CD4-positive, alpha-beta T cell treated with Interleukin-21 for 1 hour (primary cell): ENCODE results near the gene CDON.
"Not testable (repeated sequence)": the region's sequence is repeated elsewhere in the genome, so short reads cannot be mapped to it uniquely, and the experiment has no call there.

Experiments
- DNase-seq: peaks from one replicate; pipeline ENCODE4 v3.0.0-alpha.2; 2020

Gene CDON

DNA sequence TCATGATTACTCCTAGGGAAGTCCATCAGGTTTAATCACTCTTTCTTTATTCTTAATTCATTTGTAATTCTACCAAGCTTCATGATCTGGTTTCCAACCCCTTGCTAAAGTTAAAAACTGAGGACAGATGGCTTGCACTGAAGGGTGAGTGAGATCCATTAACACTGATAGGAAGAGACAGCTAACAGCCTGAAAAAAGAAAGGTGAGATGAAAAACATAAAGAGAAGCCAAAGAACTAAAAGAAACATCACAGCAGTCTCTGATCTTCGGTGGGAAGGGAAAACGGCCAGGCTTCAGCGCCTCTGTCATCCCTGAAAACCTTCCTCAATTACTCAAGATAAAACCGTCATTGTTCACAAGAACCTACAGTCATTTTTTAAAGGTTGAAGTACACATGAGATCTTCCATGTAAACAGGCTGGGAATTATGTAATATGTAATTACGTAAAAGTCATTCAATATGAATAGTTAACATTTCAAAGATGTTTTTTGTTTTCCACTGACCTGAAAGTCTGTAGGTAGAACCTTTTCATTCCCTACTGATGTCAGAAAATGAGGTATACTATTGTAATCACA, 75.5 kb downstream of the CDON start:
- no peak for DNase-seq

DNA sequence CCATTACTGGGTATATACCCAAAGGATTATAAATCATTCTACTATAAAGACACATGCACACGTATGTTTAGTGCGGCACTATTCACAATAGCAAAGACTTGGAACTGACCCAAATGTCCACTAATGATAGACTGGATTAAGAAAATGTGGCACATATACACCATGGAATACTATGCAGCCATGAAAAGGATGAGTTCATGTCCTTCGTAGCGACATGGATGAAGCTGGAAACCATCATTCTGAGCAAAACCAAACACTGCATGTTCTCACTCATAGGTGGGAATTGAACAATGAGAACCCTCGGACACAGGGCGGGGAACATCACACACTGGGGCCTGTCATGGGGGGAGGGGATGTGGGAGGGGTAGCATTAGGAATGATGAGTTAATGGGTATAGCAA, 76.7 kb downstream of the CDON start:
- DNase-seq = not testable (repeated sequence)

DNA sequence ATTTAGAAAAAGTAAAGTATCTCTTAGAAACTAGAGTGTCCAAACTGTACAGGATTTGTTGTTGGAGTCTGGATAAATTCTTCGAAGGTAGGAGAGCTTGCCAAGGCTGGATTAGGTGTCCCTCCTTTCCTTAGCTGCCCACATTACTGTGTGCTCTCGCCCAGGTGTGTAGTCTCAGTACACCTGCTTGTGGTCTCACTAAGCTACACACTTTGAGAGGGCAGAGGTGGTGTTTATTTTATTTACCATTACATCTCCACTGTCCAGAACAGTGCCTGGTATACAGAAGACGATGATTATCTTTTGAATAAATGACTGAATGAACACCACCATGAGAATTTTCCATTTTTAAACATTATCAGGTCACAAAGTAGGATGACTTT, 80.3 kb downstream of the CDON start:
- no peak for DNase-seq

DNA sequence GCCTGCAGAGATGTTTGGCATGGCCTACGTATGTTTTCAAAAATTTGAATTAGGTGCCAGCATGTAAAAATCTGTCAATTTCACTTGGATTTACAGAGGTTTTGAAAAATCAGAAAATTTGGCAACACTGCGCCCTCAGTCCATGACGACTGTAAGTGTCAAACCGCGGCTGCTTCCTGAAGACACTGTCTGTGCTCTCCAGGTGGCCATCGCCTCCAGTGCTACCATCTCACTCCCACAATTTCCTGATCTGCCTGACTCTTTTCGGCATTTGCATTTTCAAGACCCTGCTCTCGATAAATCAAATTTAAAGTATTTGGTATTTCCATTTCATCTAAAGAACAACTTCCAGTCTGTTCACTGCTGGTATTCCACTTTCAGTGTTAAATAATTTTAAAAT, 82.2 kb downstream of the CDON start:
- DNase-seq = no peak

DNA sequence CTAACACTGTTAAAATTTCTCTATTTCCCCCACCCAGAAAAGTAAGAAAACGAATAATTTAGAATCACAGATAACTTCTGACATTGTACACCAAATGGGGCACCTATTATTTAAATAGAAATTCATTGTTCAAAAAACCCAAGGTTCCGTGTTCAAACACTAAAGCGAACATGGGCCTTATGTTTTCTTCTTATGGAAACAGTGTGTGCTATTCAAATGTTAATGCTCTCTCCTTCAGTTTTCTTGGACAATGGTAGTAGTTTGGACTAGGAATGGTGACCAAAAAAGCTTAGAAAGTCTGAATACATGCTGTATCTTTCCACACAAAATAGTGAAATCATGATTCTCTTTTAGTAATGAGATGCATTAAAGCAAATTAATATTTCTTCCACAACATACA, 83.2 kb downstream of the CDON start:
- DNase-seq = no peak

DNA sequence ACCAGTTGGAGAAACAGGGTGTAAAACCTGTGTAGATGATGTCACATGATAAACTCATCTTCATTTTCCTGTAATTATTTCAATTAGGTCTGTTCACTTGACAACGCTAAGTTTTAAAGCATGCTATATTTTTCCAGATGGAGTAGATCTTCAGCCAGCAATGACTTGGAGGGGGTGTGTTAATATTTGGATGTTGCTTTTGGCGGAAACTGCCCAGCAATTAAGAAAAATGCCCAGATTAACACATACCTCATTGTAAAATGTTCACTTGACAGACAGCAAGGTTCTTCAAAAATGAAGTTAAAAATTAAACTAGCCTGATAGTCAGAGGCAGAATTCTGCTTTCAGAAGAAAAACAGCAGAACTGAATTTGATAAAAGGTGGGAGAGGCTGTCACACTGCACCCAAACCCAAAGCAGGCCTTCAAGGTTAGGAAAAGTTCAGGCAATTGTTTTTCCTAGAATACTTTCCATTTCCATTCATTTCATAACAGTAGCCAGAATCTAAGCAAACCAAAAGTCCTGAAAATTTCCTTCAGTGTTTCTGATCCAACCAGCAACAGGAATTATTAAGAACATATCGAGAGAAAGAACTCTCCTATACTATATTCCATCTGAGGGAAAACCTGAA, 83.8 kb downstream of the CDON start:
- no peak for DNase-seq

DNA sequence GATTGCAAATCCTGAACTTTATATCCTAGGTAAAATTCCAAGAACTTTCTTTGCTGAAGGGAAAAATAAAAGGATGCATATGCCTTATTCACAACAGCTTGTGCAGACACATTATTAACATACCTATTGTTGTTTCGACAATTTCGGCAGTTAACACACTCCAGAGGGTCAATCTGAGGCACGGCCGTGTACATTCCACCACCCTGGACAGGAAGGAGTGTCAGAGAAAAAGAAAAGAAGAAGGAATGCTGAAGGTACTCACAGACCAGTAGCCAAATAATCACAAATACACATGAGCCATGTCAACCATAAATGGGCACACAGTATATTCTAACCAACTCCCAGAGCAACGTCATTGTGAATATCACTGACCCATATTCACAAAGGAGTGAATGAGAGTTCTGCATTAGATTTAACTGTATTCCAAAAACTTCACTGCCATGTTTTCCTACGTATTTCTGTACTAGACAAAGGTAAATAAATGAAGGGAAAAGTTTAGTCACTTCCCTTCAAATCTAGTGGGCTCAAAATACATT, 84.4 kb downstream of the CDON start:
- no peak for DNase-seq

DNA sequence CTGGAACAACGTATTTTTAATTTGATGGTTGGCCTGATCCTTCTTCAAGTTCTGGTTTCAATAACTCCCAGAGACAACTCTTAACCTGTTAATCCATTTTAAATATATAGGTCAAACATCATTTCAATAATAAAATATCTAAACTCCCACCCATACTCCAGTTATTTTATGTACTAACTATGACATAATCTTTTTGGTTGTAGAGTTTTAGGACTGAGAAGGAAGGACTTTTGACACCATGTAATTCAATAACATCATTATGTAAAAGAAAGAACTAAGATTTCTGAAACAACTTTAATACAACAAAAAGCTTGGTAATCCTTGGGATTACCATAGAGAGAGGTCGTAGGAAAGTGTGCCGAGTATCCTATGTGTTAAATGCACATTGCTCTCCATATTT, 85.3 kb downstream of the CDON start:
- no peak for DNase-seq

DNA sequence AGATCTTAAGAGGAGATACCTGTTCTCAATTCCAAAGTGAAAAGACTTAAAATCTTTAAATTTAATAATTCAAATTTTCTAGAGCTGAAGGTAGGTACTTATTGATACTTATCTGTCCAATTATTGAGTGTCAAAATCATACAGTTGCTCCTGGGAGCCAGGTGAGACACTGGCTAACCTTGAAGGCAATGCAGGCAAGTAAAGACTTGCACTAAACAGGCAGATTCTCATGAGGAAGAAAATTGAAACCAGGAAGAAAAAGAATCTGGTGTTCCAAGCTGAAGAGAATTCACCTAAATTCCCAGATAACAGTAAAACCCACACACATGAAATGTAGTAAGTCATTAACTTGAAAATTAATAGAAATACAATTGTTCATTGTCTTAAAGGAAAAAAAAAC, 86.5 kb downstream of the CDON start:
- DNase-seq = no peak

DNA sequence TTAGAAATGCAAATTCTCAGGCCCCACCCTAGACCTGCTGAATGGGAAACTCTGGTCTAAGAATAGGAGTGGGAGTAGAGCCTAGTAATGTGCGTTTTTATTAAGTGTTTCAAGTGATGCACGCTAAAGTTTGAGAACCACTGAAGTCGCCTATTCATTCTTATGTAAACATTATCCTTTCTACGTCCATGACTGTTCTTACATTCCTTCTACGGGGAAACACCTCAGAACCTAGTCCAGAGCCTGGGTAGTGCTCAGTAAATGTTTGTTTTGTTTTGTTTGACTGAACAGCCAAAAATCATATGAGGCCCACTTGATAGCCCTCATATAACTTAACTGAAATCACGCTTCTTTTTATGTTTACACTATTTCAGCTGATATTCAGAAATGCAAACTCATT, 87.0 kb downstream of the CDON start:
- DNase-seq = no peak

DNA sequence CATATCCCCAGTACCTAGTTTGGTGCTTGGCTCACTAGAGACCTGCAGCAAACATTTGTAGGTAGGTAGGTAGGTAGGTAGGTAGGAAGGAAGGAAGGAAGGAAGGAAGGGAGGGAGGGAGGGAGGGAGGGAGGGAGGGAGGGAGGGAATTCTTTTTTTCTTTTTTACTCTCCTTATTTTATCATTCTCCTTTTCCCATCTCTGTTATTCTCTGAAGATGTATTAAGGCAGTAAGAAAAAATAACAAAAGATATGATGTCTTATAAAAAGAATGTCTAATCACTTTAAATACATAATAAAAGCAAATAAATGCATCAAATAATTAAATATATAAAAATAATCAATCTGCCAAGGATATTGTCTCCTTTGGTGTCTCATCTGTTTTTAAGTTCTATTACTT, 88.4 kb downstream of the CDON start:
- DNase-seq = no peak

DNA sequence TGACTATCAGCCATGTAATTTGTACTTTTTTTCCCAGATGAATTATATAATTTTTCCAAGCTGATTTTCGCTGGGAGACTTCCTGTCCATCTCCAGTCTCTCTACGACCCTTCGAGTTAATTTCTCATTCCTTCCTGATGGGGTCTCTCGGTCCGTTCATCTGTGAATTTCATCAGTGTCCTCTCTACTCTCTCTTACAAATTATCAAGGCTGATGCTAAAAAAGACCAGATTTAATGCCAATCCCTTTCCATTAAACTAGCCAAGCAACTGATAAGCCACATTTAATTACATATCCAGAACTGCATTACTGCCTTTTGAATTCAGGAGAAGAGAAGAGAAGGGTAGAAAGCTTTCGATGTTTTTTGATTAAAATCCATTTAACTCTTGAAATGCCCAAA, 91.0 kb downstream of the CDON start:
- DNase-seq = no peak

DNA sequence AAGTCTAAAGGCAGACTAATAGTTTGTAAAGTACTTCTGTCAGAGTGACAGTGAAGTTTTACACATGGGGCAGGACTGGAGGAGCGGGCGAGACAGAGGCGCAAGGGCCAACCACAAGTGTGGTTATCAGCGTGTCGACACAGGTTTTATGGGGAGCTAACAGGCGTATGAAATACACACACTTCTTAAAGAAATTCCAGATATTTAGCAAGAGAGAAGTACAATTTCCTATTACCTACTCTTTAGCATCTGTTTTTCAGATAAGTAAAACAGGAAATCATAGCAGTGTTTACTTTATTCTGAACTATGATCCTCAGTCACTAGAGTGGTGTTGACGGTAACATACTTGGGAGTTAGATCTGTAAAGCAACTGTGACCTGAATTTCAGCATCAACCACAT, 94.3 kb downstream of the CDON start:
- no peak for DNase-seq

DNA sequence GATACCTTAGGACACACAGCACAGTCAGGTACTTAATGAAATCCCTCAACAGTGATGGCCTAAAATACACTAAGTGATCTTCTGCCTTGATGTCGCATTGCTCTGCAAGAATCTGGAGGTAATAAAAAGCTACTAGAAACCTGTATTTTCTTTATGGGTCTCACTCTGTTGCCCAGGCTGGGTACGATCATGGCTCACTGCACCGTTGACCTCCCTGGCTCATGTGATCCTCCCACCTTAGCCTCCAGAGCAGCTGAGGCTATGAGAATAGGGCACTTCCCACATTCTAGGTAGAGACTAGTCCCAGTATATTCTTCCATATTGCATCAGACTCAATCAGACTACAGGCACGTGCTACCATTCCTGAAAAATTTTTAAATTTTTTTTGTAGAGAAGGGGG, 95.2 kb downstream of the CDON start:
- no peak for DNase-seq

DNA sequence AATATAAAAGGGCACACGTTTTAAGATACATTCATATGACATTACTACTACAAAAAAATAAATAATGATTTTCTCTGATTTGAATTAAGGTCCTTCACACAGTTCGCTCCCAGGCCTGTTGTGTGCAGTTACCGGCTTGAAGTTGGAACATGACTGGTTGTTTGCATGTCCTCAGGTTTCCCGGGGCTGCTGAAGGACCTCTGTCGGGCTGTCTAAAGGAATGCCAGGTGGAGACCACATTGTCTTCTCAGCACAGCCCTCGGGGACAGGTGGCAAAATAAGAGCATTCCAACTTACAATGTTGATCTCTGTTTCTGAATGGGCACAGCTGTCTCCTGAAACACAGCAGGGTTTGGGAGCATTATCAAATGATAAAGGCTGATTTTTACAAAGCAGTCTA, 101.9 kb downstream of the CDON start:
- DNase-seq = no peak

DNA sequence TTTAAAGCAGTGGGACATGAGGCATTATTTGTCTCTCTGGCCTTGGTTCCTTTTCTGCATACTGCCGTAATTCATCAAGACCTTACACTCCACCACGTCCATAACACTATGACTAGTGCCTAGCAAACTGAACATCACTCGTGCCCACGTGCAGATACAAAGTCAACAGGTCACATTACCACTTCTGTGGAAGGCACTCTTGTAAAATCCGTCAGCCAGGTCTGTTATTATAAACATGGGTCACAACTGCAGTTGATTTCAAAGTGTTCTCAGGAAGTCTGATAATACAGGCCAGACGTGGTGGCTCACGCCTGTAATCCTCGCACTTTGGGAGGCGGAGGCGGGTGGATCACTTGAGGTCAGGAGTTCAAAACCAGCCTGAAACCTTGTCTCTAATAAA, 102.7 kb downstream of the CDON start:
- no peak for DNase-seq

DNA sequence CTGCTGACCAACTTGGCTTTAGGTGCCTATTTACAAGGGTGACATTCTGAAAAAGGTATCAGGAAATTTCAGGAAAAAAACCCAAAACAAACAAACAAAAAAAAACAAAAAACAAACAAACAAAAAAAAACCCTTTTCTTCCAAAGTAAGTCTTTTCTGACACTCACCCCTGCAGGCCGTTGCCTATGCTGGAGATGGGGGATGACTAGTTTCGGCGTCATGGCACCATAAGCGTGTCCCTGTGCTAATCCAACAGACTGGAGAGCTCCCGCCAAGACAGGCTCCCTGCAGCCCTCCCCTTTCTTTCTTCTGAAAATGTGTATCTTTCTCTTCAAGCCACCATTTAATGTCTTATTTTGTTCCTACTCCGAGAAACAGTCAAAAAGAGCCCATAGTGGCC, 103.2 kb downstream of the CDON start:
- no peak for DNase-seq

DNA sequence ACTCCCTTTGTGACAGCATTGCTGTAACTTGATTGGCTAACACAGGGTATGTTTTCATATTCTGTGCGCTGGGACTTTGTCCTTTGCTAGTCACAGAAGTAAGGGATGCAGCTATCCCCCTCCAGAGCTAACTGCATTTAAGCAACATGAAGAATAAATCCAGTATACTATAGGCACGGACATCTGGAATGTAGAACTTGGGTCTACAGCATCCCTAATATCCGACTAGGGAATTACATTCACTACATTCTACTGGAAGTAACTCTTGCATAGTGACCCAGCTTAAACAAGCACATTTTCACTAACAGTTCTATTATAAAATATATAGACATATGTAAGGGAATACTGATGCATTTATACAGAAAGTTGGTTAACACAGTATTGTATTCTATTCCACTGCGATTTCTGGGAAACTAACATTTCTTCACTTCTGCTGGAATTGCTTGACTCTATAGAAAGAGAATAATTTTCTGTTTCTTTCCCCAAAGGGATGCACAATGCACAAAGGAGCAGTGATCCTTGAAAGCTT, 103.7 kb downstream of the CDON start:
- no peak for DNase-seq

DNA sequence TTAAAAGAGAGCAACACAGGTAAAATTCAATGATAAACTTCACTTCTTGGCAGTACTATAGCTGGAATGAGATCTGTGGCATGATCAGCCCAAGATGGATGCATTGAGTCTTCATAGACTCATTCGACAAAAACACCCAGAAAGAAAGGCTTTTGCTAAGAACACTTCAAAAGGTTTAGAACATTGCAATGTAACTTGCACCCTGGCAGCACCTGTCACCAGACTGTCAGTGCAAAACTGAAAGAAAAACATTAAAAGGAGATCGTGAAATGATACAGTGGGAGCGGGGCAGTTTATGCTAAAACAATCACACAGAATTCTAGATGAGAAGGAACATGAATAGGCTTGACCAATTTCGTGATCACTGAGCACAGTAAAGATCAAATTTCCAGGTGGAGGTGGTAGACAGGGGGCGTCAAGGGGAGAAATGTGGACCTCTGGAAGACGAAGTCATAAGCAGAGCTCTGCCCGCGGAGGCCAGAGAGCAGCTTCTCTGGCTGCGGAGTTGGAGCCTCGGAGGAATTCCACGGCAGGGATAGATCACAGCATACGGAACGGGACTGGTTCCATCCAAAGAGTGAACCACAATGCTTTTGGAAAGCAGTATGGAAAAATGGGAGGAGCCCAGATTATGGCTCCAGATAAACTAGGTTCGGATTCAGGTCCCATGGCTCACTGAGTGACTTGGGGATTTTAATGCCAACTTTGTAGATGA, 104.9 kb downstream of the CDON start:
- DNase-seq = no peak

DNA sequence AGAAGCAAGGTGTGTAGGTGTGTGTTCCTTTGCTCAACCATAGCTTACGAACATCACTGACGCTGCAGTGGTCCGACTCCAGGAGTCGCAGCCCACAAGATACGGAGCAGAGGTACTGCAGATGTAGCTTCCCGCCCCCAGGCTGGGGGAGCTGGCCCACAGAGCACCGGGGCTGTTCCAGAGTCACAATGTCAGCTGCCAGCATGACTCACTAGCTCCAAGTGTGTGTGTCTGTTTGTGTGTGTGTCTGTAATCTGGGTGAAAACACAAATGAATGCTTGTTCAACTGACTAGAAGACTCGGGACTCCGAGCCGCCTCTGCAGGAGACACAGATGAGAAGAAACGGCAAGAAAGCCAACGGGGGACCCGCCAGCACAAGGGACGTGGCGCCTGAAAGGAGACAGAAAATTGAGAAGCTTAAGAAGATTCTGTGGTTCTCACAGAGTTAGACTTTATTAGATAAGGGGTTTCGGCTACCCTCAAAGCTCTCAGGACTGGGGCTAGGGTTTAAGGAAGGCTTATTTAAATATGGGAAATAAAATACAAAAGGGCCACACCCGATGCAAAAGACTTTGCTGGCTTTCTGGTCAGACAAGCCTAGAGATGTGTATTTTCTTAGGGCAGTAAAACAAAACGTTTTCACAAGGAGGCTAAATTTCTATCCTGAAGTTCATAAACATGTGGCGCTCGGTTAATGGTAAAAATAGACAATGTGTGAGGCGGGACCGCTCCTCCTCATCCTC, 106.1 kb downstream of the CDON start:
- no peak for DNase-seq

DNA sequence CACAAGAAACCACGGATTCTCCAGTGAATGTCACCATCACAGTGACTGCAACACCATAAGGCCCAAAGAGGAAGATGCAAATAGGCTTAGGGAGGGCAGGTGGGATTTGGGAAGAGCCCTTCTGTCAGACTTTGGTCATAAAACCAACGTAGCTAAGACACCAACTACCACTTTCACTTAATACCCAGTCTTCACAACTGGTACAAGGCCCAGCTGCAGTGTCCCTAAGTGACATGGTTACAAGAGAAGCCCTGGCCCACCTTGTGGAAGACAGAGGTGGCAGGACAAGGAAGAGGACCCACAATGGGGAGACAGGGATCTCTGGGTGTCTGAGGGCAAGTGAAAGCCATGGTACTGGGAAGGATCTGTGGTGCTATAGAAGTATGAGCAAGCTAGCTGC, 106.8 kb downstream of the CDON start:
- no peak for DNase-seq

DNA sequence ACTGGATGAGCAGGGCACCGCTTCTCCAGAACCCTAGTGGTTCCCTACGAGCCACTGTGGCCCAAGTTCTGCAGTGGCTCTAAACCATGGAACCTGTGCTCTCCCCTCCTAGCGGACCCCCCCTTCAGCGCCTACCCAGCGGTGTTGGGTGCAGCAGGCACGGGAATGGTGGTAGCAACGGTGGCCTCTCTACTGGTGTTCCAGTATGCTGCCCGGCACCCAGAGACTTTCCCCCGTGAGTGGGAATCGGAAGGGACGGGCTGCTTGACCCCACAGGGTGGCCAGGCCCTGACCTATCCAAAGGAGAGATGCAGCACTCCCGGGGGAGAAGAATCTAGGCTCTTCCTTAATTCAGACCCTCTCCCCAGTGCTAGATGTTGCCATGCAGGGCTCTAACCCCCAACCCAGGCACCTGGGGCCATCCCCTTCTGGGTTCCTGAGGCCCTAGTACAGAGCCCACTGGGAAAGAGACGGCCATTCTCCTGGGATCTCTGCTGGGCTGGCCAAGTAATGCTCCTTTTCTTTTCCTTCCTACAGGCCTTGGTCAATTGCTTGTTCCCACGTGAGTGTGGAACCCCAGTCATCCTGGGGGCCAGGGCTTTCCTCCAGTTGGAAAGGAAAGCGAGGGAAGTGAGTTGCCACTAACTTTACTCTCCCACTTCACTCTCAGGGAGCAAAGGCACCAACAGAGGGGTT, 107.6 kb downstream of the CDON start:
- no peak for DNase-seq
